ENCODE measurements around the gene SPEG. TPM values are rescaled to one million over a fixed set of nuclear protein-coding genes. Genes with fewer than 3 reads are reported as not detected.

Gene SPEG
- total and polyA plus RNA-seq, 3 donors from 2014 or later = 16.0 to 24.3 (median 23.0) TPM

- H3K27me3 ChIP-seq = no peaks in the 10 kb centered on the region
- H3K36me3 ChIP-seq (ENCODE audit: low read depth, missing control alignments) = no peaks in the 10 kb centered on the region
- H3K9me3 ChIP-seq = no peaks in the 10 kb centered on the region
- TF ChIP-seq CTCF (IDR thresholded peaks at IDR 0.05) (no peak), POLR2A (IDR thresholded peaks at IDR 0.05) (no peak)
- no peak overlapping the region for H3K27ac ChIP-seq
- 89 to 91% methylated on average over 3 of the region's 3 CpGs for WGBS, 2 donors
- no peak overlapping the region for H3K4me3 ChIP-seq
- peaks cover 3% of the 10 kb centered on the region for H3K4me1 ChIP-seq
- DNase-seq = no peak
- intact Hi-C loops (cut with DNase I; ENCODE audit: low total_unique reads) = no loop called here
Observed at GRCh38 chr2:219395609-219396008, 39.0 kb upstream of the SPEG start.

- Histone ChIP-seq H3K27me3 (no peaks in the 10 kb centered on the region), H3K27ac (no peak overlapping the region), H3K9me3 (no peaks in the 10 kb centered on the region), H3K4me3 (no peak overlapping the region), H3K4me1 (peaks cover 3% of the 10 kb centered on the region), H3K36me3 (ENCODE audit: low read depth, missing control alignments) (no peaks in the 10 kb centered on the region)
- 62 to 70% methylated on average over 6 of the region's 6 CpGs for WGBS, 2 donors
- intact Hi-C loops (cut with DNase I; ENCODE audit: low total_unique reads) = no loop called here
- TF ChIP-seq POLR2A (IDR thresholded peaks at IDR 0.05) = no peak
- no peak for TF ChIP-seq CTCF (IDR thresholded peaks at IDR 0.05)
- no peak for DNase-seq
Observed at GRCh38 chr2:219396863-219397457, 37.7 kb upstream of the SPEG start.

- TF ChIP-seq POLR2A (IDR thresholded peaks at IDR 0.05) (no peak), CTCF (IDR thresholded peaks at IDR 0.05) (no peak)
- intact Hi-C loops (cut with DNase I; ENCODE audit: low total_unique reads) = no loop called here
- Histone ChIP-seq H3K4me3 (no peak overlapping the region), H3K27ac (no peak overlapping the region), H3K4me1 (peaks cover 12% of the 10 kb centered on the region), H3K9me3 (no peaks in the 10 kb centered on the region), H3K36me3 (ENCODE audit: low read depth, missing control alignments) (no peaks in the 10 kb centered on the region), H3K27me3 (no peaks in the 10 kb centered on the region)
- no peak for DNase-seq
- 49 to 56% methylated on average over 5 of the region's 5 CpGs for WGBS, 2 donors
Observed at GRCh38 chr2:219398721-219399363, 35.8 kb upstream of the SPEG start.

- H3K36me3 ChIP-seq (ENCODE audit: low read depth, missing control alignments) = no peaks in the 10 kb centered on the region
- no peak for TF ChIP-seq CTCF (IDR thresholded peaks at IDR 0.05)
- no peak for TF ChIP-seq POLR2A (IDR thresholded peaks at IDR 0.05)
- H3K27ac ChIP-seq = no peak overlapping the region
- no peak overlapping the region for H3K4me3 ChIP-seq
- no peak for DNase-seq
- H3K9me3 ChIP-seq = no peaks in the 10 kb centered on the region
- intact Hi-C loops (cut with DNase I; ENCODE audit: low total_unique reads) = loop anchor here (5.0 kb wide), 2 partner anchors 132 to 242 kb away; no protein-coding TSS in a partner anchor
- WGBS, 2 donors = 78 to 81% methylated on average over 9 to 14 of the region's 14 CpGs
- H3K27me3 ChIP-seq = no peaks in the 10 kb centered on the region
- H3K4me1 ChIP-seq = peaks cover 19% of the 10 kb centered on the region
Observed at GRCh38 chr2:219399716-219400478, 34.7 kb upstream of the SPEG start.
